H9 (cell line): ENCODE data around the gene EDAR. TPM values are rescaled to one million over a fixed set of nuclear protein-coding genes. Genes with fewer than 3 reads are reported as not detected.

Experiments
- DNase-seq: peaks from one replicate; pipeline ENCODE4 v3.0.0-alpha.2; 2017
- H2AFZ ChIP-seq: one replicate; pipeline ENCODE4 v1.6.1; 2013; ENCODE audit warnings: mild to moderate bottlenecking, low read length, control low read depth, moderate library complexity
- H2AK5ac ChIP-seq: 2 replicates; pipeline ENCODE4 v1.6.1; 2013; ENCODE audit warnings: low read length, control low read depth, mixed read lengths; ENCODE audit not compliant: insufficient read length
- H2BK120ac ChIP-seq: one replicate; pipeline ENCODE4 v1.6.1; 2013; ENCODE audit warnings: low read depth, mild to moderate bottlenecking, low read length, control low read depth, inconsistent platforms; ENCODE audit not compliant: poor library complexity, severe bottlenecking
- H2BK12ac ChIP-seq: 2 replicates; pipeline ENCODE4 v1.6.1; 2013; ENCODE audit warnings: low read length, control low read depth, mixed read lengths, low read depth; ENCODE audit not compliant: insufficient read length
- H2BK15ac ChIP-seq: 2 replicates; pipeline ENCODE4 v1.6.1; 2013; ENCODE audit warnings: low read depth, low read length, control low read depth
- H2BK20ac ChIP-seq: one replicate; pipeline ENCODE4 v1.6.1; 2013; ENCODE audit warnings: low read depth, mild to moderate bottlenecking, low read length, control low read depth, inconsistent platforms; ENCODE audit not compliant: poor library complexity, severe bottlenecking
- H2BK5ac ChIP-seq: 2 replicates; pipeline ENCODE4 v1.6.1; 2013; ENCODE audit warnings: low read length, control low read depth, mixed read lengths; ENCODE audit not compliant: insufficient read length
- H3K14ac ChIP-seq: 2 replicates; pipeline ENCODE4 v1.6.1; 2013; ENCODE audit warnings: low read length, control low read depth; ENCODE audit not compliant: insufficient read depth
- H3K18ac ChIP-seq: 2 replicates; pipeline ENCODE4 v1.6.1; 2013; ENCODE audit warnings: low read depth, mild to moderate bottlenecking, mixed read lengths, low read length, control low read depth; ENCODE audit not compliant: insufficient read length
- H3K23ac ChIP-seq: 2 replicates; pipeline ENCODE4 v1.6.1; 2013; ENCODE audit warnings: low read length, control low read depth, mixed read lengths, low read depth; ENCODE audit not compliant: insufficient read length
- H3K23me2 ChIP-seq: 2 replicates; pipeline ENCODE4 v1.6.1; 2013; ENCODE audit warnings: low read depth, mild to moderate bottlenecking, mixed read lengths, low read length, control low read depth; ENCODE audit not compliant: insufficient read length, poor library complexity, severe bottlenecking
- H3K27ac ChIP-seq: 2 replicates; pipeline ENCODE4 v1.5.1; 2013; ENCODE audit warnings: low read length, control low read depth, mixed read lengths, low read depth; ENCODE audit not compliant: insufficient read length
- H3K27me3 ChIP-seq: 2 replicates; pipeline ENCODE4 v1.6.1; 2013; ENCODE audit warnings: low read length, control low read depth, inconsistent platforms; ENCODE audit not compliant: insufficient read depth
- H3K4ac ChIP-seq: 2 replicates; pipeline ENCODE4 v1.6.1; 2013; ENCODE audit warnings: low read depth, mild to moderate bottlenecking, control low read depth, inconsistent platforms, low read length, moderate library complexity
- H3K4me1 ChIP-seq: 2 replicates; pipeline ENCODE4 v1.6.1; 2013; ENCODE audit warnings: low read length, control low read depth, inconsistent platforms; ENCODE audit not compliant: insufficient read depth
- H3K4me2 ChIP-seq: 2 replicates; pipeline ENCODE4 v1.6.1; 2013; ENCODE audit warnings: low read length, control low read depth, mixed read lengths; ENCODE audit not compliant: insufficient read length, insufficient read depth
- H3K56ac ChIP-seq: 2 replicates; pipeline ENCODE4 v1.6.1; 2013; ENCODE audit warnings: low read depth, mild to moderate bottlenecking, mixed read lengths, low read length, control low read depth; ENCODE audit not compliant: insufficient read length
- H3K79me1 ChIP-seq: 2 replicates; pipeline ENCODE4 v1.6.1; 2013; ENCODE audit warnings: low read depth, mild to moderate bottlenecking, moderate library complexity, low read length, control low read depth, inconsistent platforms; ENCODE audit not compliant: insufficient read depth, poor library complexity, severe bottlenecking
- H3K79me2 ChIP-seq: 2 replicates; pipeline ENCODE4 v1.6.1; 2013; ENCODE audit warnings: low read length, control low read depth, inconsistent platforms; ENCODE audit not compliant: insufficient read depth
- H3K9ac ChIP-seq: 2 replicates; pipeline ENCODE4 v1.6.1; 2013; ENCODE audit warnings: low read length, control low read depth, mixed read lengths; ENCODE audit not compliant: insufficient read length; ENCODE audit errors: extremely low read depth
- H3K9me3 ChIP-seq: one replicate; pipeline ENCODE4 v1.6.1; 2013; ENCODE audit warnings: low read depth, low read length, inconsistent platforms; ENCODE audit not compliant: control insufficient read depth
- H3T11ph ChIP-seq: one replicate; pipeline ENCODE4 v1.6.1; 2013; ENCODE audit warnings: mild to moderate bottlenecking, low read length, control low read depth, inconsistent platforms
- H4K20me1 ChIP-seq: one replicate; pipeline ENCODE4 v1.6.1; 2013; ENCODE audit not compliant: control insufficient read depth, insufficient read length, insufficient read depth
- H4K5ac ChIP-seq: 2 replicates; pipeline ENCODE4 v1.6.1; 2013; ENCODE audit warnings: low read depth, mild to moderate bottlenecking, mixed read lengths, low read length, control low read depth; ENCODE audit not compliant: insufficient read length
- H4K8ac ChIP-seq: replicated peaks from 2 replicates; pipeline ENCODE4 v1.6.1; 2013; ENCODE audit warnings: low read length, control low read depth, mixed read lengths, low read depth; ENCODE audit not compliant: insufficient read length
- H4K91ac ChIP-seq: 2 replicates; pipeline ENCODE4 v1.6.1; 2013; ENCODE audit warnings: low read depth, mild to moderate bottlenecking, moderate library complexity, mixed read lengths, low read length, control low read depth; ENCODE audit not compliant: insufficient read length
- H3K27ac Mint-ChIP-seq, 3 experiments: 2 replicates in 2 of 3; 3 replicates in 1 of 3; pipeline ENCODE4 v1.8.0; 2020 to 2021; ENCODE audit warnings: mixed read lengths in 3 of 3, mild to moderate bottlenecking in 1 of 3, moderate library complexity in 1 of 3
- H3K27me3 Mint-ChIP-seq: 2 replicates; pipeline ENCODE4 v1.8.0; 2021; ENCODE audit warnings: low read depth, mild to moderate bottlenecking, moderate library complexity, mixed read lengths
- H3K36me3 Mint-ChIP-seq, 3 experiments: 2 replicates in 2 of 3; 3 replicates in 1 of 3; pipeline ENCODE4 v1.8.0; 2020 to 2021; ENCODE audit warnings: low read depth in 3 of 3, mixed read lengths in 3 of 3; ENCODE audit not compliant: insufficient read depth in 1 of 3
- H3K4me1 Mint-ChIP-seq, 2 experiments: 2 replicates each; pipeline ENCODE4 v1.8.0; 2020; ENCODE audit warnings: mixed read lengths in 2 of 2
- H3K4me3 Mint-ChIP-seq, 2 experiments: 2 replicates in 1 of 2; 3 replicates in 1 of 2; pipeline ENCODE4 v1.8.0; 2020 to 2021; ENCODE audit warnings: mild to moderate bottlenecking in 2 of 2, mixed read lengths in 2 of 2, moderate library complexity in 1 of 2
- H3K9me3 Mint-ChIP-seq, 2 experiments: 2 replicates in 1 of 2; 3 replicates in 1 of 2; pipeline ENCODE4 v1.8.0; 2020; ENCODE audit warnings: mild to moderate bottlenecking in 2 of 2, mixed read lengths in 2 of 2, moderate library complexity in 1 of 2
- WGBS: extraction: QIAGEN DNeasy Blood & Tissue Kit; methylation state at CpG from one replicate; pipeline ENCODE4 v1.1.7; 2013; ENCODE audit warnings: missing lambda C conversion rate, low lambda C conversion rate, mixed read lengths; ENCODE audit not compliant: insufficient read length; ENCODE audit errors: extremely low coverage; 5-methylcytosine and 5-hydroxymethylcytosine counted together
- total RNA-seq: library from RNA; stranded (reverse); gene quantifications from 2 replicates; pipeline ENCODE4 v1.2.1, GENCODE V29; 2021
- TF ChIP-seq, protein P1 (sequence below): fragments of 200-600 bp; sonication (generic); conservative IDR thresholded peaks from 3 replicates; pipeline ENCODE4 v1.8.0; 2021; ENCODE audit warnings: antibody characterized with exemption, mild to moderate bottlenecking

Gene EDAR
- total RNA-seq, 1 experiment from 2014 or later, result not detected

DNA sequence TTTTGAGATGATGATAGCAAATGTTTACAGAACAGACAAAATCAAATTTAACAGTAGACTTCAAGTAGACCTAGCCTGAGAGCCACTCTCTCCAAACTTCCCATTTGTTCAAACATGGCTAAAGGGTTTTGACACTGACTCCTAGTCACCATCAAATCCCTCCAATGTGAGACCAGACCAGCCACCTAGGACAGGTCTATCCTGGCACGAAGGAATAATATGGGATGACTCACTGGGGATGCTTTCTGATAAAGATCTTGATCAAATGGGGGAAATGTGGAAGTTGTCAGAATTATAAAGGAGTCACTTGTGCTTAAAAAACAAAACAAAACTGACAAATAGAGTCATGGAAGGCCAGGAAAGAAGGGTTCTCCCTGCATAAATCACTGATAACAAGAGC, 95.7 kb downstream of the EDAR start:
- H3K23me2 ChIP-seq, result no peaks in the 10 kb centered on the region
- H3T11ph ChIP-seq, result no peak overlapping the region
- H3K4ac ChIP-seq, result no peak overlapping the region
- Mint-ChIP-seq H3K27me3 (no peaks in the 10 kb centered on the region; the same call in 1 of the 2 replicates), H3K4me1 (peaks cover 6 to 10% of the 10 kb centered on the region in 2 experiments), H3K36me3 (peaks cover 3 to 13% (median 11%) of the 10 kb centered on the region in 3 experiments; a peak in 6 of 7 replicates), H3K27ac (no peak overlapping the region), H3K4me3 (no peak overlapping the region), H3K9me3 (peaks cover 7 to 9% of the 10 kb centered on the region in 2 experiments; a peak in 4 of 5 replicates)
- no peak overlapping the region for H3K23ac ChIP-seq
- no CpG with 5 or more reads among the region's 1 CpG for WGBS
- H4K8ac ChIP-seq, result no peak overlapping the region
- H2BK5ac ChIP-seq, result no peak overlapping the region
- no peak overlapping the region for H2BK15ac ChIP-seq
- no peak overlapping the region for H3K18ac ChIP-seq
- DNase-seq, result no peak
- H2AK5ac ChIP-seq, result no peak overlapping the region
- no peak overlapping the region for H2BK20ac ChIP-seq
- no peak overlapping the region for H2BK12ac ChIP-seq
- no peak overlapping the region for H3K4me2 ChIP-seq
- no peak overlapping the region for H3K14ac ChIP-seq
- no peak overlapping the region for H3K27ac ChIP-seq
- no peak overlapping the region for H2AFZ ChIP-seq
- no peak overlapping the region for H4K5ac ChIP-seq
- H4K91ac ChIP-seq, result no peak overlapping the region
- no peaks in the 10 kb centered on the region for H3K79me1 ChIP-seq
- H4K20me1 ChIP-seq, result no peaks in the 10 kb centered on the region
- no peaks in the 10 kb centered on the region for H3K27me3 ChIP-seq
- no peaks in the 10 kb centered on the region for H3K79me2 ChIP-seq
- no peak overlapping the region for H3K56ac ChIP-seq
- H3K9ac ChIP-seq, result no peak overlapping the region
- H2BK120ac ChIP-seq, result no peak overlapping the region
- H3K4me1 ChIP-seq, result no peaks in the 10 kb centered on the region
- no peaks in the 10 kb centered on the region for H3K9me3 ChIP-seq
- TF ChIP-seq, protein P1, sequence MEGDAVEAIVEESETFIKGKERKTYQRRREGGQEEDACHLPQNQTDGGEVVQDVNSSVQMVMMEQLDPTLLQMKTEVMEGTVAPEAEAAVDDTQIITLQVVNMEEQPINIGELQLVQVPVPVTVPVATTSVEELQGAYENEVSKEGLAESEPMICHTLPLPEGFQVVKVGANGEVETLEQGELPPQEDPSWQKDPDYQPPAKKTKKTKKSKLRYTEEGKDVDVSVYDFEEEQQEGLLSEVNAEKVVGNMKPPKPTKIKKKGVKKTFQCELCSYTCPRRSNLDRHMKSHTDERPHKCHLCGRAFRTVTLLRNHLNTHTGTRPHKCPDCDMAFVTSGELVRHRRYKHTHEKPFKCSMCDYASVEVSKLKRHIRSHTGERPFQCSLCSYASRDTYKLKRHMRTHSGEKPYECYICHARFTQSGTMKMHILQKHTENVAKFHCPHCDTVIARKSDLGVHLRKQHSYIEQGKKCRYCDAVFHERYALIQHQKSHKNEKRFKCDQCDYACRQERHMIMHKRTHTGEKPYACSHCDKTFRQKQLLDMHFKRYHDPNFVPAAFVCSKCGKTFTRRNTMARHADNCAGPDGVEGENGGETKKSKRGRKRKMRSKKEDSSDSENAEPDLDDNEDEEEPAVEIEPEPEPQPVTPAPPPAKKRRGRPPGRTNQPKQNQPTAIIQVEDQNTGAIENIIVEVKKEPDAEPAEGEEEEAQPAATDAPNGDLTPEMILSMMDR, result no peak
